ENCODE data around the gene SMYD3. TPM values are rescaled to one million over a fixed set of nuclear protein-coding genes. Genes with fewer than 3 reads are reported as not detected.

SMYD3 gene
- total RNA-seq, 1 experiment from 2014 or later: 17.4 TPM

GRCh38 chr1:245963649-245964048, 543.4 kb downstream of the SMYD3 start:
- Histone ChIP-seq H3K4me3 (ENCODE audit: low read depth in 2 of 2, low read length in 2 of 2) (no peak overlapping the region), H3K9me3 (ENCODE audit: control insufficient read depth, insufficient read depth, low read depth, low read length) (no peaks in the 10 kb centered on the region), H3K27me3 (ENCODE audit: control insufficient read depth, insufficient read depth, low read length) (no peaks in the 10 kb centered on the region), H3K27ac (ENCODE audit: low read length) (no peak overlapping the region), H3K36me3 (ENCODE audit: control insufficient read depth, insufficient read depth, low read length) (no peaks in the 10 kb centered on the region), H3K4me1 (ENCODE audit: control insufficient read depth, insufficient read depth, low read length) (no peaks in the 10 kb centered on the region)
- ATAC-seq (no peak), DNase-seq (ENCODE audit: low read depth, low spot score) (no peak)
- intact Hi-C loops (cut with micrococcal nuclease; ENCODE audit: unreplicated experiment): no loop called here
- in situ Hi-C loops (cut with HindIII; ENCODE audit: low pct_unique_long_range_greater_than_20kb, low sequenced_read_pairs): no loop called here
- BruUV-seq (replicated peaks): no TSS peak
- ChIA-PET POLR2A (no interaction called here), CTCF (no interaction called here)
- TF ChIP-seq TCF7L2 (IDR thresholded peaks at IDR 0.05; ENCODE audit: low read depth, low read length): no peak
- no peak for TF ChIP-seq REST (IDR thresholded peaks at IDR 0.05; ENCODE audit: insufficient read depth in 1 of 2, low read depth in 2 of 2, low read length in 1 of 2)
- no peak for TF ChIP-seq POLR2AphosphoS5 (IDR thresholded peaks at IDR 0.05; ENCODE audit: low read depth, low read length)
- no peak for TF ChIP-seq CTCF (IDR thresholded peaks at IDR 0.05)
- no peak for TF ChIP-seq SIN3A (IDR thresholded peaks at IDR 0.05; ENCODE audit: borderline replicate concordance, insufficient read depth, low read depth, low read length)

- BruUV-seq (replicated peaks): no TSS peak
- Histone ChIP-seq H3K4me3 (ENCODE audit: low read depth in 2 of 2, low read length in 2 of 2) (no peak overlapping the region), H3K27me3 (ENCODE audit: control insufficient read depth, insufficient read depth, low read length) (no peaks in the 10 kb centered on the region), H3K9me3 (ENCODE audit: control insufficient read depth, insufficient read depth, low read depth, low read length) (no peaks in the 10 kb centered on the region), H3K27ac (ENCODE audit: low read length) (no peak overlapping the region), H3K4me1 (ENCODE audit: control insufficient read depth, insufficient read depth, low read length) (no peaks in the 10 kb centered on the region), H3K36me3 (ENCODE audit: control insufficient read depth, insufficient read depth, low read length) (no peaks in the 10 kb centered on the region)
- intact Hi-C loops (cut with micrococcal nuclease; ENCODE audit: unreplicated experiment) (no loop called here), in situ Hi-C loops (cut with HindIII; ENCODE audit: low pct_unique_long_range_greater_than_20kb, low sequenced_read_pairs) (no loop called here)
- no peak for ATAC-seq
- ChIA-PET POLR2A (no interaction called here), CTCF (no interaction called here)
- no peak for DNase-seq (ENCODE audit: low read depth, low spot score)
- no peak for TF ChIP-seq POLR2AphosphoS5 (IDR thresholded peaks at IDR 0.05; ENCODE audit: low read depth, low read length)
- no peak for TF ChIP-seq REST (IDR thresholded peaks at IDR 0.05; ENCODE audit: insufficient read depth in 1 of 2, low read depth in 2 of 2, low read length in 1 of 2)
- TF ChIP-seq CTCF (IDR thresholded peaks at IDR 0.05): no peak
- no peak for TF ChIP-seq SIN3A (IDR thresholded peaks at IDR 0.05; ENCODE audit: borderline replicate concordance, insufficient read depth, low read depth, low read length)
- TF ChIP-seq TCF7L2 (IDR thresholded peaks at IDR 0.05; ENCODE audit: low read depth, low read length): no peak
Measured at GRCh38 chr1:245962453-245962852, 544.6 kb downstream of the SMYD3 start.

Measured in Panc1 (cell line).